Parathyroid adenoma (tissue), 2 donors: ENCODE measurements around the gene JUP.

Source experiments
- H2AFZ ChIP-seq: fragments of 300-600 bp; sonication (generic); one replicate; pipeline ENCODE4 v1.7.0; 2017; ENCODE audit warnings: antibody characterized with exemption, mild to moderate bottlenecking
- H3K27ac ChIP-seq: fragments of 300-600 bp; sonication (generic); one replicate; pipeline ENCODE4 v1.7.0; 2017
- H3K27me3 ChIP-seq: fragments of 300-600 bp; sonication (generic); one replicate; pipeline ENCODE4 v1.7.0; 2017; ENCODE audit warnings: low read length; ENCODE audit not compliant: control insufficient read depth, insufficient read depth
- H3K36me3 ChIP-seq: fragments of 300-600 bp; sonication (generic); one replicate; pipeline ENCODE4 v1.7.0; 2017; ENCODE audit warnings: low read length; ENCODE audit not compliant: control insufficient read depth, insufficient read depth
- H3K4me1 ChIP-seq: fragments of 300-600 bp; sonication (generic); one replicate; pipeline ENCODE4 v1.7.0; 2017; ENCODE audit warnings: control low read depth
- H3K4me2 ChIP-seq: fragments of 300-600 bp; sonication (generic); one replicate; pipeline ENCODE4 v1.7.0; 2017; ENCODE audit warnings: low read length
- H3K4me3 ChIP-seq: fragments of 300-600 bp; sonication (generic); one replicate; pipeline ENCODE4 v1.7.0; 2017; ENCODE audit warnings: low read depth, low read length
- H3K79me2 ChIP-seq: fragments of 300-600 bp; sonication (generic); one replicate; pipeline ENCODE4 v1.7.0; 2017; ENCODE audit warnings: control low read depth
- H3K9ac ChIP-seq: fragments of 300-600 bp; sonication (generic); one replicate; pipeline ENCODE4 v1.7.0; 2017; ENCODE audit warnings: mild to moderate bottlenecking
- H3K9me3 ChIP-seq: fragments of 300-600 bp; sonication (generic); one replicate; pipeline ENCODE4 v1.7.0; 2017; ENCODE audit warnings: low read length; ENCODE audit not compliant: control insufficient read depth
- TF ChIP-seq, protein P1 (sequence below): fragments of 300-600 bp; sonication (generic); IDR thresholded peaks from one replicate; pipeline ENCODE4 v1.7.0; 2017; ENCODE audit warnings: antibody characterized with exemption, mild to moderate bottlenecking
- donor health status: primary hyperparathyroidism.

JUP gene

DNA sequence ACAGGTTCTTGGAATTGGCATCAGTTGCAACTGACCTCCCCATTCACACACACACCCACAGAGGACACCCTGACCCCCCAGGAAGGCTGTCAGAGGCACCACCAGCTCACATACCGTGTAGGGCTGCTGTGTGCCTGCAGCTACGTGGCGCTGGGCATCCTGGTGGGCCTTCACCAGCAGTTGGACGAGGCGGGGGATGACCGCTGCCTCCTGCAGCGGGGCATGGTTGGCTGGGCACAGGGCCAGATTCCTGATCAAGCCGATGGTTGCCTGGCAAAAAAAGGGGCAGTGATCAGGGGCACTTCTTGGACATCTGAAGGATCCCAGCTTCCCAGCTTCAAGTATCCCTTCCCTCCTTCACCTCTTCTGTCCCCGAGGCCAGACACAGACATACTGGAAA is 27.9 kb downstream of the JUP start:
- H2AFZ ChIP-seq = no peak overlapping the region
- H3K36me3 ChIP-seq = no peaks in the 10 kb centered on the region
- H3K9ac ChIP-seq = no peak overlapping the region
- no peaks in the 10 kb centered on the region for H3K27me3 ChIP-seq
- no peaks in the 10 kb centered on the region for H3K4me1 ChIP-seq
- no peak overlapping the region for H3K4me2 ChIP-seq
- no peaks in the 10 kb centered on the region for H3K79me2 ChIP-seq
- TF ChIP-seq, protein P1, sequence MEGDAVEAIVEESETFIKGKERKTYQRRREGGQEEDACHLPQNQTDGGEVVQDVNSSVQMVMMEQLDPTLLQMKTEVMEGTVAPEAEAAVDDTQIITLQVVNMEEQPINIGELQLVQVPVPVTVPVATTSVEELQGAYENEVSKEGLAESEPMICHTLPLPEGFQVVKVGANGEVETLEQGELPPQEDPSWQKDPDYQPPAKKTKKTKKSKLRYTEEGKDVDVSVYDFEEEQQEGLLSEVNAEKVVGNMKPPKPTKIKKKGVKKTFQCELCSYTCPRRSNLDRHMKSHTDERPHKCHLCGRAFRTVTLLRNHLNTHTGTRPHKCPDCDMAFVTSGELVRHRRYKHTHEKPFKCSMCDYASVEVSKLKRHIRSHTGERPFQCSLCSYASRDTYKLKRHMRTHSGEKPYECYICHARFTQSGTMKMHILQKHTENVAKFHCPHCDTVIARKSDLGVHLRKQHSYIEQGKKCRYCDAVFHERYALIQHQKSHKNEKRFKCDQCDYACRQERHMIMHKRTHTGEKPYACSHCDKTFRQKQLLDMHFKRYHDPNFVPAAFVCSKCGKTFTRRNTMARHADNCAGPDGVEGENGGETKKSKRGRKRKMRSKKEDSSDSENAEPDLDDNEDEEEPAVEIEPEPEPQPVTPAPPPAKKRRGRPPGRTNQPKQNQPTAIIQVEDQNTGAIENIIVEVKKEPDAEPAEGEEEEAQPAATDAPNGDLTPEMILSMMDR = no peak
- H3K9me3 ChIP-seq = no peaks in the 10 kb centered on the region
- no peak overlapping the region for H3K4me3 ChIP-seq
- H3K27ac ChIP-seq = no peak overlapping the region

DNA sequence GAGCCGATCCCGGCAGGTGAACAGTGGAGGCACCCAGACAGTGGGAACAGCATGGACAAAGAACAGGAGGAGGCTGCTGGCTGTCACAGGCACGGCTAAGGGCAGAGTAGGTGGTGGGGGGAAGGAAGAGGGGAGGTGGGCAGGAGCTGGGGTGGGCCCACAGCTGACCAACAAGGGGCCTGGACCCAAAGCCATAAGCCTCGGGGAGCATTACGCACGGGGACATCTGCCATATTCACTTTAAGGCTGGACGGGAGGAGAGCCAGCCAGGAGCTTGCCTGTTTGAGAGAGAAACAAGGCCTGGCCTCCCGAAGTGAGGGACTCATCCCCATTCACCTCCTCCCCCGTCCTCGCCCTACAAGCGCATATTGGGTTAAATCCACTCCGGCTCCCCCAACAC is 32.4 kb downstream of the JUP start:
- Histone ChIP-seq H3K27ac (no peak overlapping the region), H3K9ac (no peak overlapping the region), H3K4me1 (no peaks in the 10 kb centered on the region), H3K9me3 (no peaks in the 10 kb centered on the region), H3K36me3 (no peaks in the 10 kb centered on the region), H2AFZ (no peak overlapping the region), H3K4me3 (no peak overlapping the region), H3K4me2 (no peak overlapping the region), H3K27me3 (no peaks in the 10 kb centered on the region), H3K79me2 (no peaks in the 10 kb centered on the region)
- TF ChIP-seq, protein P1 = no peak

DNA sequence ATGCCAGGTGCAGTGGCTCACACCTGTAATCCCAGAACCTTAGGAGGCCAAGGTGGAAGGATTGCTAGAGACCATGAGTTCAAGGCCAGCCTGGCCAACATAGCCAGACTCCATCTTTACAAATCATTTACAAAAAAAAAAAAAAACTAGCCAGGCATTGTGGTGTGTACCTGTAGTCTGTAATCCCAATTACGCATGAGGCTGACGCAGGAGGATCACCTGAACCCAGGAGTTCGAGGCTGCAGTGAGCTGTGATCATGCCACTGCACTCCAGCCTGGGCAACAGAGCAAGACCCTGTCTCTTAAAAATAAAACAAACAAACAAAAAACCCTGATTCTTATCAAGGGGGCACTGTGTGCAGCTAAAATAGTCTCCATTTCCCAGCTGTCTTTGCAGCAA is 35.2 kb downstream of the JUP start:
- no peak overlapping the region for H3K9ac ChIP-seq
- no peak overlapping the region for H3K4me2 ChIP-seq
- H3K27ac ChIP-seq = no peak overlapping the region
- H3K27me3 ChIP-seq = no peaks in the 10 kb centered on the region
- no peaks in the 10 kb centered on the region for H3K79me2 ChIP-seq
- H3K9me3 ChIP-seq = no peaks in the 10 kb centered on the region
- H3K4me1 ChIP-seq = no peaks in the 10 kb centered on the region
- no peak overlapping the region for H2AFZ ChIP-seq
- no peak overlapping the region for H3K4me3 ChIP-seq
- H3K36me3 ChIP-seq = no peaks in the 10 kb centered on the region
- TF ChIP-seq, protein P1 = no peak

DNA sequence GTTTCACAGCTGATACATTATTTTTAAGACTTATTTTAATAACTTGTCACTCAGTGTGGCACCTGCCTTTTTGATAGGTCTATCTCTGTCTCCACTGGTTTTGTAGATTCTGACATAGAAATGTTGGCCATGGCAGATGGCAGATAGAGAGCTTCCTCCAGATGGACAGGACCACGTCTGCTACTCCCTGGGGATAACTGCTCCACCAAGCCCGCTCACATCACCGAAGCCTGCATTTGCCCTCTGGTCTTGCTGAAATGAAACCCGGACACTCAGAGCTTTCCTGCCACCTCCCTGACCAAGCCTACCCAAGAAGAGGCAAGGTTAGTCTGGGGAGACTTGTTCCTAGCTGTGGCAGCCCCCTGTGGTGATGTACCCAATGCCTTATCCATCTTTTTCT is 35.6 kb downstream of the JUP start:
- no peaks in the 10 kb centered on the region for H3K4me1 ChIP-seq
- H3K36me3 ChIP-seq = no peaks in the 10 kb centered on the region
- H3K27ac ChIP-seq = no peak overlapping the region
- no peak overlapping the region for H3K4me3 ChIP-seq
- TF ChIP-seq, protein P1 = no peak
- no peak overlapping the region for H3K4me2 ChIP-seq
- no peak overlapping the region for H3K9ac ChIP-seq
- H3K79me2 ChIP-seq = no peaks in the 10 kb centered on the region
- H3K9me3 ChIP-seq = no peaks in the 10 kb centered on the region
- H3K27me3 ChIP-seq = no peaks in the 10 kb centered on the region
- no peak overlapping the region for H2AFZ ChIP-seq

DNA sequence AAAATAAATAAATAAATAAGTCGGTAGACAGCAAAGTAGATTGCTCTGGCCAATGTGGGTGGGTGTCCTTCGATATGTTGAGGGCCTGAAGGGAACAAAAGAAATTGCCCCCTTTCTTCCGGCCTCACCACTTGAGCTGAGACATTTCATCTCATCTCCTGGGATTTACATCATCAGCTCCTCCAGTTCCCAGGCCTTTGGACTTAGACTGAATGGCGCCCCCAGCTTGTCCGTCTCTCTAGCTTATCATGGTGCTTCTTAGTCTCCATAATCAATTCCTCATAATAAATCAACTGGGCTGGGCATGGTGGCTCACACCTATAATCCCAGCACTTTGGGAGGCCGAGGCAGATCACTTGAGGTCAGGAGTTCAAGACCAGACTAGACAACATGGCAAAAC is 38.2 kb downstream of the JUP start:
- H3K27ac ChIP-seq = no peak overlapping the region
- H3K36me3 ChIP-seq = no peaks in the 10 kb centered on the region
- TF ChIP-seq, protein P1 = no peak
- no peaks in the 10 kb centered on the region for H3K9me3 ChIP-seq
- H2AFZ ChIP-seq = no peak overlapping the region
- H3K4me2 ChIP-seq = no peak overlapping the region
- H3K9ac ChIP-seq = no peak overlapping the region
- H3K4me1 ChIP-seq = no peaks in the 10 kb centered on the region
- no peak overlapping the region for H3K4me3 ChIP-seq
- H3K27me3 ChIP-seq = no peaks in the 10 kb centered on the region
- H3K79me2 ChIP-seq = no peaks in the 10 kb centered on the region
